GM18517 (cell line): Measurements from ENCODE around the gene PRSS57.

Source experiments
- ATAC-seq: cut with Tn5 transposase; IDR thresholded peaks from one replicate; pipeline ENCODE4 v1.9.1; 2021; ENCODE audit warnings: mild to moderate bottlenecking, moderate library complexity; ENCODE audit not compliant: unreplicated experiment

The PRSS57 gene

DNA sequence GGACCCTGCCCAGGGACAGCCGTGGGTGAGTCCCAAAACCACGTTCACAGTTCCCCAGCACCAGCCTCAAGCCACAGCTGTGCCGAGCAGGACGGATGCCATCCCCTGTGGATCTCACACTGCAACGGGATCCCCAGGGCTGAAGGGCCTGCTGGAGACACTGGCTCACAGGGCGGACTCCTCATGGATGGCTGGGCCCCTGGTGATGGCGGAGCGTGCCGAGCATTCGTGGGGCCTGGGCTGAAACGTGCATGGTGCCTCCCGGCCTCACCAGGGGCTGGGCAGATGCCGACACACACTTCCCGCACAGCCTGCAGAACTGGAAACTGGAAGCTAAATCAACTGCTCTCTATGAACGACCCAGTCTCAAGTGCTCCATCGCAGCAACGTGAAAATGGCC, 41.8 kb downstream of the PRSS57 start:
- ATAC-seq, result no peak

- ATAC-seq, result no peak
Measured at GRCh38 chr19:652467-653389, 42.5 kb downstream of the PRSS57 start.

DNA sequence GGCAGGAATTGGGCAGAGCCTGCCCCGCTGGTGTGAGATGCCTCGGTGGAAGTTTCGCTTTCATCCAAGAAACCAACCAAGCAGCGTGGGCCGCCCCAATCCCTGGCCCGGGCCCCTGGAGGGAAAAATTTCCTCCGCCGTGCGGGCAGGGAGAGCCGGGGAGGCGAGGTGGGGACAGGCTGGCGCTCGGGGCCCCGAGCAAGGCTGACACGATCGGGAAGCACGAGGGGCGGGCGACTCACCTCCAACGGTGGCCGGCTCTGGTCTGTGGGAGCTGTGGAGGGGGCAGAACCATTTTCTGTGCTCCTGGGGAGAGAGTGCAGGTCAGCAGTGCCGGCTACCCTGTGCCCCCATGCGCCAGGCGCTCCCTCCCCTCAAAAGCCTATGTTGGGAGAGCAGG, 43.3 kb downstream of the PRSS57 start:
- no peak for ATAC-seq

DNA sequence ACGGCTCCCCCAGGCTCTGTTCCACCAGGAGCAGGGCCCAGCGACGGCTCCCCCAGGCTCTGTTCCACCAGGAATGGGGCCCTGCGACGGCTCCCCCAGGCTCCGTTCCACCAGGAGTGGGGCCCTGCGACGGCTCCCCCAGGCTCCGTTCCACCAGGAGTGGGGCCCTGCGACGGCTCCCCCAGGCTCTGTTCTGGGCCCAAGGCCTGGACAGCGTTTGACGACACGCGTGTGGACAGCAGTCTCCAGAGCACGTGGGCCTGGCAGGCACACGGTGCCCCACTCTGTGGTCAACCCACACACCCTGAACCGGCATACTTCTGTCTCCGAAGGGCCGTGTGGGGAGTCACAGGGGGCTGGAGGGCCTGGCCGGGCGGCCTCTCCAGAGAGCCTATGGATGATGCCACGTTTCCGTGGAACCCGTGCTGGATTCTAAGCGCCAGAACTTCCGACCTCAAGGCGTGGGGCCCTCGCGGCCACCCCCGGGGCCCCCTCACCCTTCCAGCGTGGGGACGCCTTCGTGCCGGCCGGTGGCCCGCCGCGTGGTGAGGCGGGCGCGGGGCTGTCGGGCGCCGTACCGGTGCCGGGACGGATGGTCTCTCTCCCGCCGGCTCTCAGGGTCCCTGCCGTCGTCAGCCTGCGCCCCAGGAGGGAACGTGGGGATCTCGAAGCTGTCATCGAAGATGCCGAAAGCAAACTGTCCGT, 44.0 kb downstream of the PRSS57 start:
- ATAC-seq, result no peak

GRCh38 chr19:650121-650520, 45.1 kb downstream of the PRSS57 start:
- no peak for ATAC-seq

DNA sequence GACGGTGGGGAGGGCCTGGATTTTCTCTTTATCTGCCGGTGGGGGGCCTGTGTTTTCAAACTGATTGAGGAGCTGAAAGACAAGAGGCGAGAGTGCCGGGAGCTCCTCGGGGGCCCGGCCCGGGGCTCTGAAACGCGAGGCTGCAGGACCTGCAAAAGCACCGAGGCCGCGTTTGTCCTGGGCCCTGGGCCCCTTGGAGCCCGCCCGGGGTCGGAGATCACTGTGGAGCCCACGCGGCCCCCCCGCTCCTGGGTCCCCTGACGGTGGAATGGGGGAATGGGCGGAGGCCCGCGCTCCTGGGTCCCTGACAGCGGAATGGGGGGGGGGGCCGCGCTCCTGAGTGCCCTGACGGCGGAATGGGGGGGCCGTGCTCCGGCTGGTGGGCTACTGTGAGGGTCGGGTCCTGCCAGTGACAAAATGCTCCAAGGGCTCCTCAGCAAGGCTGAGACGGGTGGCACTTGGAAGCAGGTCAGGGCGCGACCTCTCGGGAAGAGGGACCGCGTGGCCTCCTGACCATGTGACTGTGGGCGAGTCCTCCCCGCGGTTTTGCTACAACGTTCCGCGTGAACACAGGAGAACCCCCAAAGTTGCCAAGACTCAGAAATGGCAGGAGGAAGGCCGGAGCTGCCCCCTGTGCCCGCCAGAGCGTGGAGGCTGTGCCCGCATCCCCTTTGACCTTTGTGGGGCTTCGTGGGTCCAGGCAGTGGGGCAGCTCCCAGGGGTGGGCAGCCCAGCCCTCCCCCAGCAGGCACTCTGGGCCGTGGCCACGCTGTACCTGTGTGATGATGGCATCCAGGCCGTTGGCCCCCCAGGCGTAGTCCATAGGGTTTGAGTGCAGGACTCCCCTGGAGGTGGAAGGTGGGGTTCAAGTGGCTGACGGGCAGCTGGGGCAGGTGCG, 46.1 kb downstream of the PRSS57 start:
- no peak for ATAC-seq

GRCh38 chr19:648305-648704, 46.9 kb downstream of the PRSS57 start:
- no peak for ATAC-seq

- no peak for ATAC-seq
Measured at GRCh38 chr19:647566-648284, 47.5 kb downstream of the PRSS57 start.

DNA sequence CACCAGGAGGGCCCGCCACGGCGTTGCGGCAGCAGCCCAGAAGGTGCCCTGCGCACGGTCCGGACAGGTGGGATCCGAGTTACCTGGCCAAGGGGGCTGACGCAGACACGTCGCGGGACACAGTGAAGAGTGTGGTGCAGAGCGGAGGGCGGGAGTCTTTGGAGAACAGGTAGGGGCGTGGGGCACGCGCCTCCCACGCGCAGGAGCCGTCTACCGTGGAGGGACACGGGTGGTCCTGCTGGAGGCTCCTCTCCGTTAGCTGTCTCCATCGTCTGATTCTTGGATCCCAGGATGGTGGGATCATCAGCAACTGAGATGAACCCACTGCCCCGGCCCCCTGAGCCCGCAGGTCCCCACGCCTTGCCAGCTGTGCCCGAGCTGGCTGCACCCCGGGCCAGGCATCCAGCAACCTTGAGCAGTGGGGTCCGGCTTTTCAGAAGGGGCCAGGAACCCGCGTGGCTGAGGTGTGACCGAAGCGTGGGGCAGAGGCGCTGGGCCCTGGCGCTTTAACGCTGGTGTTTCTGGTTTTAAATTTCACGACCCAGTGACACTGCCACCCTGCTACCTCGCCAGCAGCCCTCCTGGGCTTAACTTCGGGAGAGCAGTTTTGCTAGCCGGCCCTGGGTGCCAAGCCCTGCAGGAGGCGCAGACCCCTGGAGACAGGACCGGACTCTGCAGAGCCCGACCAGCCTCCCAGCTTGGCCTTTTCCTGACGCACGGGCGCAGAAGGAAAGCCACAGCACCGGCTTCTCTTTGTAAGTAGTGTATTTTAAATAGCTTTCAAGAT, 48.3 kb downstream of the PRSS57 start:
- ATAC-seq, result no peak

- no peak for ATAC-seq
Measured at GRCh38 chr19:645912-646778, 49.1 kb downstream of the PRSS57 start.

DNA sequence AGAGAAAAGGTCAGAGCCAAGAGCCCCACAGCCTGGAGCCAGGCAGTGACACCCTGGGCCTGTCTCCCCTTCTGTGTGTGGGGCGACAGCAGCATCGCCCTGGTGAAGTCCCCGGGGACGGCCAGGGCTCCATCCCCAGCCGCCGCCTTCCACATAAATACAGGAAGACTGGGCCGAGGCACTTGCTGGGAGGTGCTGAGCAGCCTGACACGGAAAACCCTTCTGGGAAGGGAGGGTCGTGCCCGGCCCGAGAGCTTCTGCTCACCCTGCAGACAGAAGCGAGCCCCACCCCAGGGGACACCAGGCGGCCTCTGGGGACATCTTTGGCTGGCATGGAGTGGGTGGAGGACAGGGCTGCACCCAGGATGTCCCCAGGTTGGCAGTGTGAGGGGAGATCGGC, 50.5 kb downstream of the PRSS57 start:
- ATAC-seq, result no peak

DNA sequence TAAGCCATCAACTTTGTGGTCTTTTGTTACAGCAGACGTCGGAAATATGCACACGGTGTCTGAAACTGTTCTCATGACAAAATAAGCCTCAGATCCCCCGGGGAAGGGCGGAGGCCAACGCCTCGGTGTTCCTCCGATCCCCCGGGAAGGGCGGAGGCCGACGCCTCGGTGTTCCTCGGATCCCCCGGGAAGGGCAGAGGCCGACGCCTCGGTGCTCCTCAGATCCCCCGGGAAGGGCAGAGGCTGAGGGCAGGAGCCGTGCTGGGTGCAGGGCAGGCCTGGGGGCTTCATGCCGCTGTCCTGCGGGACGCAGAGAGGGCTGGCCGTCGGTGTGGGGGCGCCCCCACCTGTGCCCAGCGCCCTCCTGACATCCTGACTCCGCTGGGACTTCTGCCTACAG, 50.9 kb downstream of the PRSS57 start:
- no peak for ATAC-seq

GRCh38 chr19:643736-644135, 51.5 kb downstream of the PRSS57 start:
- no peak for ATAC-seq

- no peak for ATAC-seq
Measured at GRCh38 chr19:642767-643727, 52.2 kb downstream of the PRSS57 start.

DNA sequence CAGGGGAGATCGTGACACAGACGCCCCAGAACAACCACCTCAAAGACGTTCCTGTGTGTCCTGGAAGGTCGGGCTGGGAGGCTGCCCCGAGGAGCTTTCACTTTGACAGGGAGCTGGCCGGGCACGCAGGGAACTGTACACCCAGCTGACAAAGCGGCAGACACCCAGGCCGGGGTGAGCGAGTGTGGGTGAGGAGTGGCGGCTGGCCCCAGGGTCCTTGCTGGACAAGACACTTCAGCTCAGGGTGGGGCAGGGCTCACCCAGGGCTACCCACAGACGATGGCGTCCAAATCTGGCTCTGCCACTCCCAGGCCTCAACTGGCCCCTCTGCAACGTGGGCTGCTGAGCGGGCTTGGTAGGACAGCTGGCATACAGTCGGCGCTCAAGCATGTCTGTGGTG, 53.5 kb downstream of the PRSS57 start:
- no peak for ATAC-seq

GRCh38 chr19:640606-641189, 54.6 kb downstream of the PRSS57 start:
- ATAC-seq, result no peak

- no peak for ATAC-seq
Measured at GRCh38 chr19:640161-640558, 55.1 kb downstream of the PRSS57 start.
